Right cardiac atrium (tissue), 5 donors: ENCODE results near the gene SESN1. TPM values are rescaled to one million over a fixed set of nuclear protein-coding genes. Genes with fewer than 3 reads are reported as not detected.
"Not testable (repeated sequence)": the region's sequence is repeated elsewhere in the genome, so short reads cannot be mapped to it uniquely, and the experiment has no call there.

Experiments used
- ATAC-seq, 2 donors: fragments of 200-7000 bp; cut with Tn5 transposase; one replicate each; pipeline versions ENCODE4 v1.8.0 to v1.9.1; 2020; ENCODE audit warnings: moderate library complexity in 2 of 2, mild to moderate bottlenecking in 1 of 2
- DNase-seq, 3 donors: peaks; one replicate each; pipeline ENCODE4 v3.0.0-alpha.2; 2020
- H3K27ac ChIP-seq: one replicate; pipeline ENCODE4 v1.5.1; 2013; ENCODE audit warnings: mild to moderate bottlenecking, low read length, control low read depth, moderate library complexity
- H3K27me3 ChIP-seq: one replicate; pipeline ENCODE4 v1.6.1; 2013; ENCODE audit not compliant: control insufficient read depth, insufficient read depth
- H3K4me1 ChIP-seq: one replicate; pipeline ENCODE4 v1.6.1; 2013; ENCODE audit warnings: low read length; ENCODE audit not compliant: control insufficient read depth, insufficient read depth
- H3K4me3 ChIP-seq: one replicate; pipeline ENCODE4 v1.5.1; 2013; ENCODE audit warnings: low read length, control low read depth
- H3K9me3 ChIP-seq: one replicate; pipeline ENCODE4 v1.6.1; 2013; ENCODE audit warnings: low read length; ENCODE audit not compliant: control insufficient read depth
- WGBS: extraction: QIAGEN DNeasy Blood & Tissue Kit; methylation state at CpG from one replicate; pipeline ENCODE4 v1.1.7; 2013; 5-methylcytosine and 5-hydroxymethylcytosine counted together
- intact Hi-C, 4 donors: fragments of 100-400 bp; cut with DNase I; formaldehyde crosslinking; loops; one replicate each; pipeline versions ENCODE4 v1.11.0 to v1.14.0; 2022 to 2023
- long read RNA-seq, 4 donors: library from polyadenylated mRNA; unstranded; transcript quantifications; one replicate each; pipeline ENCODE4 v2.0.0, GENCODE V29; 2020 to 2021
- polyA plus RNA-seq: library from polyadenylated mRNA; stranded (reverse); fragments of 200-250 nt; gene quantifications from one replicate; pipeline ENCODE4 v1.2.3, GENCODE V29; 2013
- total RNA-seq, 4 donors: library from RNA; stranded (reverse); fragmentation: NEBNext Ultra II Directional; extraction: Animal tissue kit (Norgen Biotek cat#: 25700); gene quantifications; one replicate each; pipeline ENCODE4 v1.2.1, GENCODE V29; 2021
- donor health status: healthy with polysubstance abuse.
- donor health status: DM: no; HTN: yes; CAD: no.
- donor health status: DM: no; HTN: no; CAD: no.
- donor health status: DM: no; HTN: yes; CAD: no; lungs with severe emphysema.
- donor health status: DM: yes; HTN: yes; CAD: no.

Gene SESN1
- total RNA-seq (10 to 100 TPM; 26.5 to 60.5 (median 41.2) TPM), polyA plus RNA-seq (40.8 TPM)
- long read RNA-seq, donor 1, transcript SESN1-204 (10 exons, 3,509 nt) = major isoform, 66 of 119 reads
- long read RNA-seq, donor 1, transcript SESN1-202 (10 exons, 2,676 nt) = minor isoform, 41 of 119 reads
- long read RNA-seq, donor 1, partial matches to known transcripts = 6 of 119 reads
- long read RNA-seq, donor 1, other reads (novel, unspliced or antisense) = 6 of 119 reads
- long read RNA-seq, donor 2, transcript SESN1-202 (10 exons, 2,676 nt) = minor isoform, 26 of 70 reads
- long read RNA-seq, donor 2, transcript SESN1-204 (10 exons, 3,509 nt) = major isoform, 39 of 70 reads
- long read RNA-seq, donor 2, partial matches to known transcripts = 2 of 70 reads
- long read RNA-seq, donor 2, other reads (novel, unspliced or antisense) = 2 of 70 reads
- long read RNA-seq, donor 3, transcript SESN1-204 (10 exons, 3,509 nt) = minor isoform, 44 of 108 reads
- long read RNA-seq, donor 3, transcript SESN1-202 (10 exons, 2,676 nt) = major isoform, 53 of 108 reads
- long read RNA-seq, donor 3, partial matches to known transcripts = 8 of 108 reads
- long read RNA-seq, donor 3, other reads (novel, unspliced or antisense) = 3 of 108 reads
- long read RNA-seq, donor 4, transcript SESN1-204 (10 exons, 3,509 nt) = major isoform, 32 of 66 reads
- long read RNA-seq, donor 4, transcript SESN1-202 (10 exons, 2,676 nt) = minor isoform, 25 of 66 reads
- long read RNA-seq, donor 4, partial matches to known transcripts = 4 of 66 reads
- long read RNA-seq, donor 4, other reads (novel, unspliced or antisense) = 5 of 66 reads

- intact Hi-C loops = loop anchor here in 2 of 4 donors (10.0 kb wide), 1 partner anchor 290 kb away; the partner anchor contains the start of gene CD164 (in 2 of the 2)
- no peaks in the 10 kb centered on the region for H3K27me3 ChIP-seq
- WGBS = under 1% methylated on average over 62 of the region's 62 CpGs
- peak within 1 kb of the TSS; percentile 85 for H3K4me3 ChIP-seq
- ATAC-seq (peak; percentile 96 to 97), DNase-seq (peak; percentile 93 to 97 (median 97))
- H3K27ac ChIP-seq = peak within 1 kb of the TSS; percentile 94
- H3K4me1 ChIP-seq = peaks cover 3% of the 10 kb centered on the region
- no peaks in the 10 kb centered on the region for H3K9me3 ChIP-seq
Observed at GRCh38 chr6:109094416-109095035, at the start of gene SESN1. SESN1 (minus strand) TSS chr6:109094846; CDS start chr6:109094073, 773 bp downstream.

GRCh38 chr6:109143191-109143590 lies 48.5 kb upstream of the SESN1 start:
- no peaks in the 10 kb centered on the region for H3K27me3 ChIP-seq
- intact Hi-C loops = no loop called here
- ATAC-seq (no peak), DNase-seq (no peak)
- no peak overlapping the region for H3K27ac ChIP-seq
- H3K4me1 ChIP-seq = no peaks in the 10 kb centered on the region
- H3K4me3 ChIP-seq = no peak overlapping the region
- H3K9me3 ChIP-seq = no peaks in the 10 kb centered on the region

DNA sequence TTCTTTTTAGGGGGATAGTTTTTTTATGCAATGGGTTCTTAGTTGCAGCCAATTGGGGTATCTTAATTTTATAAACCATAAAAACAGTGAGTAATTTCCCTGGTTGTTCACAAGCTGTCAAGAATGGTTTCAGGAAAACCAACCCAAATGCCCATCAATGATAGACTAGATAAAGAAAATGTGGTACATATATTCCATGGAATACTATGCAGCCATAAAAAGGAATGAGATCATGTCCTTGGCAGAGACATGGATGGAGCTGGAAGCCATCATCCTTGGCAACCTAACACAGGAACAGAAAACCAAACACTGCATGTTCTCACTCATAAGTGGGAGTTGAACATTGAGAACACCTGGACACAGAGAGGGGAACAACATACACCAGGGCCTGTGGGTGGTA lies 47.4 kb upstream of the SESN1 start:
- H3K4me1 ChIP-seq, ATAC-seq, DNase-seq, H3K27ac ChIP-seq, intact Hi-C loops, H3K4me3 ChIP-seq, H3K9me3 ChIP-seq, H3K27me3 ChIP-seq: not testable (repeated sequence)

GRCh38 chr6:109139109-109139508 lies 44.5 kb upstream of the SESN1 start:
- peak in 1 of 2 donors; percentile 44 for ATAC-seq
- no peak overlapping the region for H3K27ac ChIP-seq
- H3K4me1 ChIP-seq = no peaks in the 10 kb centered on the region
- intact Hi-C loops = no loop called here
- WGBS = 83% methylated on average over 6 of the region's 6 CpGs
- no peaks in the 10 kb centered on the region for H3K27me3 ChIP-seq
- no peak overlapping the region for H3K4me3 ChIP-seq
- no peaks in the 10 kb centered on the region for H3K9me3 ChIP-seq
- DNase-seq = no peak

GRCh38 chr6:109136530-109136929 lies 41.9 kb upstream of the SESN1 start:
- H3K27me3 ChIP-seq, H3K4me3 ChIP-seq, H3K4me1 ChIP-seq, H3K27ac ChIP-seq, H3K9me3 ChIP-seq, intact Hi-C loops, ATAC-seq, DNase-seq: not testable (repeated sequence)
- whole genome bisulfite sequencing = 98% methylated on average over 6 of the region's 6 CpGs

DNA sequence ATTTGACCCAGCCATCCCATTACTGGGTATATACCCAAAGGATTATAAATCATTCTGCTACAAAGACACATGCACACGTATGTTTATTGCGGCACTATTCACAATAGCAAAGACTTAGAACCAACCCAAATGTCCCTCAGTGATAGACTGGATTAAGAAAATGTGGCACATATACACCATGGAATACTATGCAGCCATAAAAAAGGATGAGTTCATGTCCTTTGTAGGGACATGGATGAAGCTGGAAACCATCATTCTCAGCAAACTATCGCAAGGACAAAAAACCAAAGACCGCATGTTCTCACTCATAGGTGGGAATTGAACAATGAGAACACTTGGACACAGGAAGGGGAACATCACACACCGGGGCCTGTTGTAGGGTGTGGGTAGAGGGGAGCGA lies 41.4 kb upstream of the SESN1 start:
- ATAC-seq, H3K27me3 ChIP-seq, H3K9me3 ChIP-seq, DNase-seq, H3K27ac ChIP-seq, H3K4me3 ChIP-seq, H3K4me1 ChIP-seq, intact Hi-C loops: not testable (repeated sequence)
- WGBS = 97% methylated on average over 6 of the region's 6 CpGs

DNA sequence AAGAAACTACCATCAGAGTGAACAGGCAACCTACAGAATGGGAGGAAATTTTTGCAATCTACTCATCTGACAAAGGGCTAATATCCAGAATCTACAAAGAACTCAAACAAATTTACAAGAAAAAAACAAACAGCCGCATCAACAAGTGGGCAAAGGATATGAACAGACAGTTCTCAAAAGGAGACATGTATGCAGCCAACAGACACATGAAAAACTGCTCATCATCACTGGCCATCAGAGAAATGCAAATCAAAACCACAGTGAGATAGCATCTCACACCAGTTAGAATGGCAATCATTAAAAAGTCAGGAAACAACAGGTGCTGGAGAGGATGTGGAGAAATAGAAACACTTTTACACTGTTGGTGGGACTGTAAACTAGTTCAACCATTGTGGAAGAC lies 41.0 kb upstream of the SESN1 start:
- intact Hi-C loops, H3K4me3 ChIP-seq: not testable (repeated sequence)
- WGBS = 100% methylated on average over 1 of the region's 1 CpG

GRCh38 chr6:109130065-109130464 lies 35.4 kb upstream of the SESN1 start:
- H3K9me3 ChIP-seq = no peaks in the 10 kb centered on the region
- H3K27me3 ChIP-seq = no peaks in the 10 kb centered on the region
- intact Hi-C loops = no loop called here
- H3K27ac ChIP-seq = no peak overlapping the region
- ATAC-seq (no peak), DNase-seq (no peak)
- no peaks in the 10 kb centered on the region for H3K4me1 ChIP-seq
- WGBS = 92% methylated on average over 3 of the region's 3 CpGs
- H3K4me3 ChIP-seq = no peak overlapping the region

More for the DNA sequence above, 41.0 kb upstream of the SESN1 start:
- H3K27me3 ChIP-seq, H3K27ac ChIP-seq, ATAC-seq, DNase-seq, H3K9me3 ChIP-seq, H3K4me1 ChIP-seq: not testable (repeated sequence)

- WGBS = 84% methylated on average over 3 of the region's 3 CpGs
- H3K4me3 ChIP-seq = no peak overlapping the region
- H3K27me3 ChIP-seq = no peaks in the 10 kb centered on the region
- no peak for ATAC-seq
- H3K27ac ChIP-seq = no peak overlapping the region
- DNase-seq = no peak
- no peaks in the 10 kb centered on the region for H3K9me3 ChIP-seq
- no peaks in the 10 kb centered on the region for H3K4me1 ChIP-seq
- intact Hi-C loops = no loop called here
Observed at GRCh38 chr6:109125504-109125903, 30.9 kb upstream of the SESN1 start.

DNA sequence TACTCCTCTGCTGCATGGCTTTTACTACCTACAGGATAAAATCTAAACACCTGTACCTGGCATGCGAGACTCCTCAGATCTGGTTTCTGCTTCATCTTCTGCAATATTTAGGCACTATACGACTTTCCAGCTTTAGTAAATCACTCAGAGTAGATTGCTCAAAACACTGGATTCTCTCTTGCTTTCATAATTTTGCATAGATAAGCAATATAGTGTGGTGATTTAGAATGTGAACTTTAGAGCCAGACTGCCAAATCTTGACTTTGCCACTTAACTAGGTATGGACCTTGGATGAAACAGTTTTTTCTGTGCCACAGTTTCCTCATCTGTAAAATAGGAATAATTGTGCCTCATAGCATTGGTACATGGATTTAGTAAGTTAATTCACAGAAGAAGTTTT lies 29.6 kb upstream of the SESN1 start:
- H3K4me3 ChIP-seq = no peak overlapping the region
- intact Hi-C loops = no loop called here
- H3K4me1 ChIP-seq = no peaks in the 10 kb centered on the region
- no peaks in the 10 kb centered on the region for H3K9me3 ChIP-seq
- DNase-seq (no peak), ATAC-seq (no peak)
- 95% methylated on average over 2 of the region's 2 CpGs for WGBS
- H3K27ac ChIP-seq = no peak overlapping the region
- H3K27me3 ChIP-seq = no peaks in the 10 kb centered on the region

- Histone ChIP-seq H3K4me3 (no peak overlapping the region), H3K9me3 (no peaks in the 10 kb centered on the region), H3K27ac (no peak overlapping the region), H3K27me3 (no peaks in the 10 kb centered on the region), H3K4me1 (peaks cover 3% of the 10 kb centered on the region)
- intact Hi-C loops = no loop called here
- DNase-seq (no peak), ATAC-seq (peak; percentile 32 to 40)
Observed at GRCh38 chr6:109121411-109121810, 26.8 kb upstream of the SESN1 start.
